ENCODE data around the gene PWWP2B. TPM values are rescaled to one million over a fixed set of nuclear protein-coding genes. Genes with fewer than 3 reads are reported as not detected.

Gene PWWP2B
- total and polyA plus RNA-seq, 10 of the 15 experiments (the other 5 are each of a cell fraction or from before 2014, with no cell fraction given) = 0.04 to 0.87 (median 0.35) TPM; not detected in 4

GRCh38 chr10:132443983-132444876, 47.2 kb downstream of the PWWP2B start:
- CTCF ChIA-PET = interaction anchor here (1.1 to 1.6 kb wide), 2 partner anchors 22 to 52 kb away, joined by 3 to 5 read pairs; no protein-coding TSS in a partner anchor
- Histone ChIP-seq H3K36me3 (ENCODE audit: control insufficient read depth in 2 of 2, insufficient read depth in 2 of 2, low read length in 1 of 2) (no peaks in the 10 kb centered on the region), H3K27ac (ENCODE audit: control insufficient read depth, insufficient read depth) (no peak overlapping the region), H3K4me3 (no peak overlapping the region), H3K4me2 (ENCODE audit: control insufficient read depth, insufficient read depth) (no peak overlapping the region), H3K9me3 (replicated peaks; ENCODE audit: control insufficient read depth, insufficient read depth, low read length) (no peaks in the 10 kb centered on the region), H3K27me3 (replicated peaks in 1 of 2; ENCODE audit: control insufficient read depth in 2 of 2, insufficient read depth in 2 of 2, low read length in 1 of 2) (no peaks in the 10 kb centered on the region), H2AFZ (ENCODE audit: control insufficient read depth, low read depth, low read length) (no peak overlapping the region), H3K4me1 (ENCODE audit: control insufficient read depth, insufficient read depth, low read length) (peaks cover 19% of the 10 kb centered on the region), H3K9ac (ENCODE audit: control insufficient read depth, insufficient read depth, low read length) (no peak overlapping the region), H4K20me1 (ENCODE audit: control insufficient read depth, insufficient read depth) (no peaks in the 10 kb centered on the region), H3K79me2 (ENCODE audit: control insufficient read depth, insufficient read depth, low read length) (no peaks in the 10 kb centered on the region)
- RAD21 ChIA-PET (ENCODE audit: unreplicated experiment) = no interaction called here
- SMC1A ChIA-PET (ENCODE audit: uncharacterized antibody, unreplicated experiment) = no interaction called here
- TF ChIP-seq ZNF622 (IDR thresholded peaks at IDR 0.05) = no peak
- no peak for TF ChIP-seq NFIC (IDR thresholded peaks at IDR 0.05; ENCODE audit: low read depth, low read length)
- no peak for TF ChIP-seq IRF4 (IDR thresholded peaks at IDR 0.05; ENCODE audit: low read depth, low read length)
- no peak for TF ChIP-seq ZNF24 (IDR thresholded peaks at IDR 0.05)
- no peak for TF ChIP-seq BMI1 (IDR thresholded peaks at IDR 0.05; ENCODE audit: borderline replicate concordance)
- no peak for TF ChIP-seq ZNF384 (IDR thresholded peaks at IDR 0.05; ENCODE audit: borderline replicate concordance, low read depth, low read length)
- DNase-seq (ENCODE audit: low read depth, low spot score) (no peak), ATAC-seq (no peak), FAIRE-seq (no peak)
- intact Hi-C loops (cut with micrococcal nuclease; ENCODE audit: unreplicated experiment) (no loop called here), in situ Hi-C loops (cut with MboI) (no loop called here)
- POLR2A ChIA-PET = interaction anchor here (0.6 to 0.8 kb wide), 2 partner anchors 21 to 38 kb away, joined by 3 to 5 read pairs; no protein-coding TSS in a partner anchor
- no TSS peak for BruUV-seq (replicated peaks)
- 20% methylated on average over 6 of the region's 13 CpGs for WGBS (ENCODE audit: insufficient coverage, insufficient replicate concordance, low lambda C conversion rate, missing lambda C conversion rate)

DNA sequence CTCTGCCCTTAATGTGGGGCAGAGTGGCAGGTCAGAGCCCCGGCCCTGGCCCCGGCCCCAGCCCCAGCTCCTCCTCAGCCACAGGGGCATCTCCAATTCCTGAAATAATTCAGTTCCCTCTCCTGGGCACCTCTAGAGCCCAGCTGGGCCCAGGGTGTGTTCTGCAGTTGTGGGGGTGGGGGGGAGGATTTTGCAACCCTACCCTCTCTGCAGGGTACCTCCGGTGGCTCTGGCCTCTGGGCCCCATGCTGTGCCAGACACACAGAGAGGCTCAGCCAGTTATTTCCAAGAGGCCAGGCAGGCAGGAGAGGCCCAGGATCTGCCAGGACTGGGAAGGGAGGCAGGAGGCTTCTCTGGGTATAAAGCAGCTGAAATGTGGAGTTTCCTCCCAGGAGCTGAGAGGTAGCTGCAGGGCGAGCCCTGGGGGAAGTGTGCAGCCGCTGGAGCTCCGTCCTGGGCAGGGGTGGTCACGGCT, 47.9 kb downstream of the PWWP2B start:
- H3K9ac ChIP-seq (ENCODE audit: control insufficient read depth, insufficient read depth, low read length) = no peak overlapping the region
- no peaks in the 10 kb centered on the region for H3K36me3 ChIP-seq (ENCODE audit: control insufficient read depth in 2 of 2, insufficient read depth in 2 of 2, low read length in 1 of 2)
- peaks cover 19% of the 10 kb centered on the region for H3K4me1 ChIP-seq (ENCODE audit: control insufficient read depth, insufficient read depth, low read length)
- H2AFZ ChIP-seq (ENCODE audit: control insufficient read depth, low read depth, low read length) = no peak overlapping the region
- POLR2A ChIA-PET = interaction anchor here (0.6 kb wide), 1 partner anchor 37 kb away, joined by 5 read pairs; no protein-coding TSS in a partner anchor
- H4K20me1 ChIP-seq (ENCODE audit: control insufficient read depth, insufficient read depth) = no peaks in the 10 kb centered on the region
- H3K27ac ChIP-seq (ENCODE audit: control insufficient read depth, insufficient read depth) = no peak overlapping the region
- no peaks in the 10 kb centered on the region for H3K79me2 ChIP-seq (ENCODE audit: control insufficient read depth, insufficient read depth, low read length)
- H3K27me3 ChIP-seq (replicated peaks in 1 of 2; ENCODE audit: control insufficient read depth in 2 of 2, insufficient read depth in 2 of 2, low read length in 1 of 2) = no peaks in the 10 kb centered on the region
- ATAC-seq = no peak
- intact Hi-C loops (cut with micrococcal nuclease; ENCODE audit: unreplicated experiment) = no loop called here
- in situ Hi-C loops (cut with MboI) = no loop called here
- no peak overlapping the region for H3K4me2 ChIP-seq (ENCODE audit: control insufficient read depth, insufficient read depth)
- DNase-seq (ENCODE audit: low read depth, low spot score) = no peak
- RAD21 ChIA-PET (ENCODE audit: unreplicated experiment) = no interaction called here
- SMC1A ChIA-PET (ENCODE audit: uncharacterized antibody, unreplicated experiment) = no interaction called here
- 9% methylated on average over 7 of the region's 7 CpGs for WGBS (ENCODE audit: insufficient coverage, insufficient replicate concordance, low lambda C conversion rate, missing lambda C conversion rate)
- no peaks in the 10 kb centered on the region for H3K9me3 ChIP-seq (replicated peaks; ENCODE audit: control insufficient read depth, insufficient read depth, low read length)
- BruUV-seq (replicated peaks) = no TSS peak
- no peak overlapping the region for H3K4me3 ChIP-seq
- no peak for FAIRE-seq
- CTCF ChIA-PET = interaction anchor here (1.0 kb wide), 1 partner anchor 303 kb away, joined by 3 read pairs; no protein-coding TSS in a partner anchor
- TF ChIP-seq SIN3A (IDR thresholded peaks at IDR 0.05; ENCODE audit: low read depth, low read length) (no peak), NFIC (IDR thresholded peaks at IDR 0.05; ENCODE audit: low read depth, low read length) (no peak), CHD2 (IDR thresholded peaks at IDR 0.05; ENCODE audit: borderline replicate concordance, low read depth, low read length) (no peak), EGR1 (IDR thresholded peaks at IDR 0.05; ENCODE audit: borderline replicate concordance in 1 of 2, low read depth in 2 of 2, low read length in 2 of 2) (no peak), JUND (IDR thresholded peaks at IDR 0.05; ENCODE audit: low read depth, low read length) (no peak), RCOR1 (conservative IDR thresholded peaks at IDR 0.05; ENCODE audit: low read depth, low read length) (no peak), EED (IDR thresholded peaks at IDR 0.05; ENCODE audit: low read depth) (no peak), RAD51 (IDR thresholded peaks at IDR 0.05) (no peak), NFYA (IDR thresholded peaks at IDR 0.05; ENCODE audit: borderline replicate concordance, low read depth, low read length) (no peak)
- TF ChIP-seq, protein P1, sequence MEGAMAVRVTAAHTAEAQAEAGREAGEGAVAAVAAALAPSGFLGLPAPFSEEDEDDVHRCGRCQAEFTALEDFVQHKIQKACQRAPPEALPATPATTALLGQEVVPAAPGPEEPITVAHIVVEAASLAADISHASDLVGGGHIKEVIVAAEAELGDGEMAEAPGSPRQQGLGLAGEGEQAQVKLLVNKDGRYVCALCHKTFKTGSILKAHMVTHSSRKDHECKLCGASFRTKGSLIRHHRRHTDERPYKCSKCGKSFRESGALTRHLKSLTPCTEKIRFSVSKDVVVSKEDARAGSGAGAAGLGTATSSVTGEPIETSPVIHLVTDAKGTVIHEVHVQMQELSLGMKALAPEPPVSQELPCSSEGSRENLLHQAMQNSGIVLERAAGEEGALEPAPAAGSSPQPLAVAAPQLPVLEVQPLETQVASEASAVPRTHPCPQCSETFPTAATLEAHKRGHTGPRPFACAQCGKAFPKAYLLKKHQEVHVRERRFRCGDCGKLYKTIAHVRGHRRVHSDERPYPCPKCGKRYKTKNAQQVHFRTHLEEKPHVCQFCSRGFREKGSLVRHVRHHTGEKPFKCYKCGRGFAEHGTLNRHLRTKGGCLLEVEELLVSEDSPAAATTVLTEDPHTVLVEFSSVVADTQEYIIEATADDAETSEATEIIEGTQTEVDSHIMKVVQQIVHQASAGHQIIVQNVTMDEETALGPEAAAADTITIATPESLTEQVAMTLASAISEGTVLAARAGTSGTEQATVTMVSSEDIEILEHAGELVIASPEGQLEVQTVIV (IDR thresholded peaks at IDR 0.05; ENCODE audit: borderline replicate concordance, partially characterized antibody) = no peak
